ENCODE results near the gene GLB1L.

DNA sequence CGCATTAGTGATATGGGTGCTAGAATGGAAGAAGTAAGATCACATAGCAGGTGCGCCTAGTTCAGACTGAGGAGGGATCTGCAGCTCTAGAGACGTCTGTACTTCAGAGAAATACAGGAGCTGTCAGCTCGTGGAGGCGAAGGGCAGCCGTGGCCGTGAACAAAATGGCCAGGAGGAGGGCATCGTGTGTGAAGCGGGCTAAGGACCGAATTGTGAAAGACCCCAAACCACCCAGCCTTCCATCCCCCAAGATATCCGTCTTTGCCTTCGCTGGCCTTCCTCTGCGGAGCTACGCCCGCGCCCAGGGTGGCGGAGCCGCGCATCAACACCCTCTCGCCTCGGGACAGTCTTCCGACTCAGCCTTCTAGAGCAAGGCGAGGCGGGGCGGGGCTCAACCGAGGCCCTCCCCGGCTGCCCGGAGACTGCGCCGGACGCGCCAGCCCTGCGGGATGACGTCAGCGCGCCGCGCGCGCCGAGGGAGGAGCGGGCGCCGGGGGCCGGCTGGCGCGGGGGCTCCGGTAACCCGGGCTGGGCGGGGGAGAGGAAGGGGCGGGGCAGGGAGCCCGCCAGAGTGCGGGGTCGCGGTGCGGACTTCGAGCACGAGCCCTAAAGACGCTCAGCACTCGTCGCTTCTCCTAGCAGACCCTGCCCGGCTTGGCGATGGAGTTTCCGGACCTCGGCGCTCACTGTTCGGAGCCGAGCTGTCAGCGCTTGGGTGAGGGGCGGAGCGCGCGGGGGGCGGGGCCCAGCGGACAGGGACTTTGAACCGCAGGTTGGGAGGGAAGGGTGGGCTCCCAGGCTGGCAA is 38.7 kb downstream of the GLB1L start, which contains the start of gene ZFAND2B:
- TF ChIP-seq, protein P1, sequence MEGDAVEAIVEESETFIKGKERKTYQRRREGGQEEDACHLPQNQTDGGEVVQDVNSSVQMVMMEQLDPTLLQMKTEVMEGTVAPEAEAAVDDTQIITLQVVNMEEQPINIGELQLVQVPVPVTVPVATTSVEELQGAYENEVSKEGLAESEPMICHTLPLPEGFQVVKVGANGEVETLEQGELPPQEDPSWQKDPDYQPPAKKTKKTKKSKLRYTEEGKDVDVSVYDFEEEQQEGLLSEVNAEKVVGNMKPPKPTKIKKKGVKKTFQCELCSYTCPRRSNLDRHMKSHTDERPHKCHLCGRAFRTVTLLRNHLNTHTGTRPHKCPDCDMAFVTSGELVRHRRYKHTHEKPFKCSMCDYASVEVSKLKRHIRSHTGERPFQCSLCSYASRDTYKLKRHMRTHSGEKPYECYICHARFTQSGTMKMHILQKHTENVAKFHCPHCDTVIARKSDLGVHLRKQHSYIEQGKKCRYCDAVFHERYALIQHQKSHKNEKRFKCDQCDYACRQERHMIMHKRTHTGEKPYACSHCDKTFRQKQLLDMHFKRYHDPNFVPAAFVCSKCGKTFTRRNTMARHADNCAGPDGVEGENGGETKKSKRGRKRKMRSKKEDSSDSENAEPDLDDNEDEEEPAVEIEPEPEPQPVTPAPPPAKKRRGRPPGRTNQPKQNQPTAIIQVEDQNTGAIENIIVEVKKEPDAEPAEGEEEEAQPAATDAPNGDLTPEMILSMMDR (IDR thresholded peaks at IDR 0.05), result peak in 2 of 3 donors; percentile 49 to 53
- TF ChIP-seq POLR2A (IDR thresholded peaks at IDR 0.05), result peak; percentile 77
